ENCODE data around the gene GSE1. TPM values are rescaled to one million over a fixed set of nuclear protein-coding genes. Genes with fewer than 3 reads are reported as not detected.
A peak's percentile ranks its signal among the peaks of the same experiment; 100 is the strongest.

The GSE1 gene
- total RNA-seq: 10 to 100 TPM; 72.6 to 96.2 TPM

GRCh38 chr16:85612801-85613603 lies at the start of gene GSE1:
TSS of gene GSE1 (plus strand) at chr16:85613322. CDS start at chr16:85613392, 70 bp downstream.
- ATAC-seq (ENCODE audit: insufficient number of reproducible peaks, low FRiP score, low read depth): no peak
- Histone ChIP-seq H3K9me3 (no peaks in the 10 kb centered on the region), H3K27ac (peak within 1 kb of the TSS; percentile 77 to 79), H3K27me3 (replicated peaks; ENCODE audit: insufficient read depth) (no peaks in the 10 kb centered on the region), H3K36me3 (no peaks in the 10 kb centered on the region), H3K4me3 (peak within 1 kb of the TSS; percentile 87), H3K4me1 (ENCODE audit: control insufficient read depth in 1 of 2, low read depth in 2 of 2) (peaks cover 13 to 45% of the 10 kb centered on the region in 2 donors)
- peak; percentile 39 for DNase-seq (ENCODE audit: low spot score)
- TF ChIP-seq CTCF (IDR thresholded peaks at IDR 0.05): no peak

- no peaks in the 10 kb centered on the region for H3K9me3 ChIP-seq
- H3K27me3 ChIP-seq (replicated peaks; ENCODE audit: insufficient read depth): no peaks in the 10 kb centered on the region
- H3K4me3 ChIP-seq: no peak overlapping the region
- ATAC-seq (ENCODE audit: insufficient number of reproducible peaks, low FRiP score, low read depth) (no peak), DNase-seq (ENCODE audit: low spot score) (no peak)
- no peak for TF ChIP-seq CTCF (IDR thresholded peaks at IDR 0.05)
- H3K36me3 ChIP-seq: no peaks in the 10 kb centered on the region
- no peaks in the 10 kb centered on the region for H3K4me1 ChIP-seq (ENCODE audit: control insufficient read depth in 1 of 2, low read depth in 2 of 2)
- no peak overlapping the region for H3K27ac ChIP-seq
Observed at GRCh38 chr16:85563515-85564276, 49.4 kb upstream of the GSE1 start.

DNA sequence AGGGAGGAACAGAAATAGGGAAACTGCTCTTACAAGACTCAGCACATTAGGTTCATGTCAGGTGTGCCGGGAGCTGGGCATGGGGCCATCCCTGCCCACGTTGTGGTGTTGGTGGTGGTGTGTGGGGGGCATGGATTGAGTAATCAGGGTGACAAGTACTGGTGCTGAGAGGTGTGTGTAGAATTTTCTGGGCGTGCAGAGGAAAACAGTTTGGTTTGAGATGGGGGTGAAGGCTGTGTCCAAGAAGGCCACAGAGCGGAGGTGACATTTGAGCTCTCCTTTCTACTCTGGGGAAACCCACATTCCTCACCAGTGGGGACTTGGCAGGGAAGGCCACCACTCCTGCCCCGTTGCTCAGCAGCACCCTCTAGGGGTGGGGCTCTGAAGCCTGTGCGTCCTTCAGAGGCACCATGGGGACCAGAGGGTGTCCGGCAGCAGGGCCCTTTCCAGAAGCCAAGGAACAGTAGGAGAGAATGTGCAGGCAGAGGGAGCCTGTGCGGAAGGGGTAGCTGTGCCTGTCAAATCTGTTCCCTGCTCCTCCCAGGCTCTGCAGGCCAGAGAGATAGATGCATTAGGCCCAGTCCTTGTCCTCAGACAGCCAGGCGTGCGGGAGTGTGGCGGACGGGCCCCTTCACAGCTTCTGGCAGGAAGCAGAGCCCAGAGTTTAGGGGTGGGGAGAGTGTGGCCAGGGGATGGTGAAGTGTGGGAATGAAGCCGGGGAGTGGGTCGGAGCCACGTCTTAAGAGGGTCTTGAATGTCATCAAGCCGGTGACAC lies 48.7 kb upstream of the GSE1 start:
- Histone ChIP-seq H3K4me1 (ENCODE audit: control insufficient read depth in 1 of 2, low read depth in 2 of 2) (no peaks in the 10 kb centered on the region), H3K27me3 (replicated peaks; ENCODE audit: insufficient read depth) (no peaks in the 10 kb centered on the region), H3K36me3 (no peaks in the 10 kb centered on the region), H3K9me3 (no peaks in the 10 kb centered on the region), H3K4me3 (no peak overlapping the region), H3K27ac (no peak overlapping the region)
- ATAC-seq (ENCODE audit: insufficient number of reproducible peaks, low FRiP score, low read depth): no peak
- no peak for DNase-seq (ENCODE audit: low spot score)
- TF ChIP-seq CTCF (IDR thresholded peaks at IDR 0.05): peak; percentile 15

DNA sequence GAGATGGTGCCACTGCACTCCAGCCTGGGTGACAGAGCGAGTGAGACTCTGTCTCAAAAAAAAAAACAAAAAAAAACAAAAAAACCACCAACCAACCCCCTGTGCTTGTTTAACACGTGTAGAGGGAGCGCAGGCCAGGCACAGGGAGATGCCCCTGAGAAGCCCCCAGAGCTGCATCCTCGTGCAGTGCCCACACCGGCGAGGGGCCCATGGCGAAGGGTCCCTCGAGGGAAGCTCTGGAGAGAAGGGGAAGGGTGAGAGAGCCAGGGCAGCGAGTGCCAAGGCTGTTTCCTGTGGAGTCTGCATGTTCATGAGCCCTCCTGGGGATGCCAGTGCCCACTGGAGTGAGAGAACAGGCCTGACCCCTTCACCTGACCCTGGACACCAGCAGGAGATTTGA lies 47.8 kb upstream of the GSE1 start:
- Histone ChIP-seq H3K4me1 (ENCODE audit: control insufficient read depth in 1 of 2, low read depth in 2 of 2) (no peaks in the 10 kb centered on the region), H3K27ac (no peak overlapping the region)
- ATAC-seq (ENCODE audit: insufficient number of reproducible peaks, low FRiP score, low read depth): no peak

More for the DNA sequence above, 47.8 kb upstream of the GSE1 start:
- no peak for DNase-seq (ENCODE audit: low spot score)
- Histone ChIP-seq H3K36me3 (no peaks in the 10 kb centered on the region), H3K4me3 (no peak overlapping the region), H3K27me3 (replicated peaks; ENCODE audit: insufficient read depth) (no peaks in the 10 kb centered on the region), H3K9me3 (no peaks in the 10 kb centered on the region)
- TF ChIP-seq CTCF (IDR thresholded peaks at IDR 0.05): no peak
